Left kidney (tissue), 8 donors: ENCODE measurements around the gene MPLKIP. TPM values are rescaled to one million over a fixed set of nuclear protein-coding genes. Genes with fewer than 3 reads are reported as not detected.
"Not testable (repeated sequence)": the region's sequence is repeated elsewhere in the genome, so short reads cannot be mapped to it uniquely, and the experiment has no call there.

ENCODE experiments used
- DNase-seq: peaks from one replicate; pipeline ENCODE4 v3.0.0-alpha.2; 2013
- long read RNA-seq, 8 donors: transcript quantifications; one replicate each; lab custom pipeline, GENCODE V29; 2026
- polyA plus RNA-seq: library from polyadenylated mRNA; unstranded; fragments of 120-200 nt; gene quantifications from one replicate; pipeline ENCODE4 v1.2.1, GENCODE V29; 2013; ENCODE audit not compliant: insufficient read length

Gene MPLKIP
- polyA plus RNA-seq = 42.6 TPM
- long read RNA-seq, donor 1, full-length matches to known transcripts = 64 of 64 reads
- long read RNA-seq, donor 1, partial matches to known transcripts = 0 of 64 reads
- long read RNA-seq, donor 1, other reads (novel, unspliced or antisense) = 0 of 64 reads
- long read RNA-seq, donor 2, full-length matches to known transcripts = 43 of 43 reads
- long read RNA-seq, donor 2, partial matches to known transcripts = 0 of 43 reads
- long read RNA-seq, donor 2, other reads (novel, unspliced or antisense) = 0 of 43 reads
- long read RNA-seq, donor 3, full-length matches to known transcripts = 32 of 32 reads
- long read RNA-seq, donor 3, partial matches to known transcripts = 0 of 32 reads
- long read RNA-seq, donor 3, other reads (novel, unspliced or antisense) = 0 of 32 reads
- long read RNA-seq, donor 4, full-length matches to known transcripts = 4 of 12 reads
- long read RNA-seq, donor 4, partial matches to known transcripts = 8 of 12 reads
- long read RNA-seq, donor 4, other reads (novel, unspliced or antisense) = 0 of 12 reads
- long read RNA-seq, donor 5, full-length matches to known transcripts = 87 of 87 reads
- long read RNA-seq, donor 5, partial matches to known transcripts = 0 of 87 reads
- long read RNA-seq, donor 5, other reads (novel, unspliced or antisense) = 0 of 87 reads
- long read RNA-seq, donor 6, full-length matches to known transcripts = 55 of 75 reads
- long read RNA-seq, donor 6, partial matches to known transcripts = 20 of 75 reads
- long read RNA-seq, donor 6, other reads (novel, unspliced or antisense) = 0 of 75 reads
- long read RNA-seq, donor 7, full-length matches to known transcripts = 70 of 84 reads
- long read RNA-seq, donor 7, partial matches to known transcripts = 14 of 84 reads
- long read RNA-seq, donor 7, other reads (novel, unspliced or antisense) = 0 of 84 reads
- long read RNA-seq, donor 8, full-length matches to known transcripts = 29 of 29 reads
- long read RNA-seq, donor 8, partial matches to known transcripts = 0 of 29 reads
- long read RNA-seq, donor 8, other reads (novel, unspliced or antisense) = 0 of 29 reads

GRCh38 chr7:40134428-40135316 lies at the start of gene MPLKIP, which contains the start of gene SUGCT:
Gene MPLKIP (minus strand): TSS chr7:40134622. CDS start chr7:40134567, 55 bp downstream.
Gene SUGCT (plus strand): TSS chr7:40135005.
- peak; percentile 91 for DNase-seq

GRCh38 chr7:40182452-40182851 lies 48.0 kb upstream of the MPLKIP start:
- DNase-seq = no peak

- no peak for DNase-seq
Measured at GRCh38 chr7:40177071-40177470, 42.6 kb upstream of the MPLKIP start.

- no peak for DNase-seq
Measured at GRCh38 chr7:40175725-40176510, 41.5 kb upstream of the MPLKIP start.

- not testable (repeated sequence) for DNase-seq
Measured at GRCh38 chr7:40175256-40175655, 40.8 kb upstream of the MPLKIP start.

- DNase-seq = not testable (repeated sequence)
Measured at GRCh38 chr7:40173121-40173520, 38.7 kb upstream of the MPLKIP start.

- not testable (repeated sequence) for DNase-seq
Measured at GRCh38 chr7:40168266-40168665, 33.8 kb upstream of the MPLKIP start.

GRCh38 chr7:40167291-40167690 lies 32.9 kb upstream of the MPLKIP start:
- DNase-seq = no peak

- DNase-seq = no peak
Measured at GRCh38 chr7:40165216-40165615, 30.8 kb upstream of the MPLKIP start.

GRCh38 chr7:40162516-40162915 lies 28.1 kb upstream of the MPLKIP start:
- DNase-seq = no peak

- no peak for DNase-seq
Measured at GRCh38 chr7:40156988-40157387, 22.6 kb upstream of the MPLKIP start.

- DNase-seq = no peak
Measured at GRCh38 chr7:40151504-40151903, 17.1 kb upstream of the MPLKIP start.

GRCh38 chr7:40148671-40149070 lies 14.2 kb upstream of the MPLKIP start:
- no peak for DNase-seq

- not testable (repeated sequence) for DNase-seq
Measured at GRCh38 chr7:40148247-40148580, 13.8 kb upstream of the MPLKIP start.

GRCh38 chr7:40147371-40148246 lies 13.2 kb upstream of the MPLKIP start:
- no peak for DNase-seq

- DNase-seq = not testable (repeated sequence)
Measured at GRCh38 chr7:40145596-40146130, 11.2 kb upstream of the MPLKIP start.

- not testable (repeated sequence) for DNase-seq
Measured at GRCh38 chr7:40141916-40142315, 7.5 kb upstream of the MPLKIP start.

- not testable (repeated sequence) for DNase-seq
Measured at GRCh38 chr7:40139891-40140290, 5.5 kb upstream of the MPLKIP start.

GRCh38 chr7:40138973-40139372 lies 4.6 kb upstream of the MPLKIP start:
- no peak for DNase-seq
